GM10266 (cell line): ENCODE results near the gene NR2F6.

Experiments used
- DNase-seq: peaks from one replicate; pipeline ENCODE4 v3.0.0; 2012; ENCODE audit errors: extremely low spot score
- TF ChIP-seq, protein P1 (sequence below): IDR thresholded peaks from 2 replicates; pipeline ENCODE4 v1.5.1; 2012; ENCODE audit warnings: mild to moderate bottlenecking, low read depth; ENCODE audit not compliant: control insufficient read depth, insufficient read depth; ENCODE audit errors: missing control alignments

Gene NR2F6

DNA sequence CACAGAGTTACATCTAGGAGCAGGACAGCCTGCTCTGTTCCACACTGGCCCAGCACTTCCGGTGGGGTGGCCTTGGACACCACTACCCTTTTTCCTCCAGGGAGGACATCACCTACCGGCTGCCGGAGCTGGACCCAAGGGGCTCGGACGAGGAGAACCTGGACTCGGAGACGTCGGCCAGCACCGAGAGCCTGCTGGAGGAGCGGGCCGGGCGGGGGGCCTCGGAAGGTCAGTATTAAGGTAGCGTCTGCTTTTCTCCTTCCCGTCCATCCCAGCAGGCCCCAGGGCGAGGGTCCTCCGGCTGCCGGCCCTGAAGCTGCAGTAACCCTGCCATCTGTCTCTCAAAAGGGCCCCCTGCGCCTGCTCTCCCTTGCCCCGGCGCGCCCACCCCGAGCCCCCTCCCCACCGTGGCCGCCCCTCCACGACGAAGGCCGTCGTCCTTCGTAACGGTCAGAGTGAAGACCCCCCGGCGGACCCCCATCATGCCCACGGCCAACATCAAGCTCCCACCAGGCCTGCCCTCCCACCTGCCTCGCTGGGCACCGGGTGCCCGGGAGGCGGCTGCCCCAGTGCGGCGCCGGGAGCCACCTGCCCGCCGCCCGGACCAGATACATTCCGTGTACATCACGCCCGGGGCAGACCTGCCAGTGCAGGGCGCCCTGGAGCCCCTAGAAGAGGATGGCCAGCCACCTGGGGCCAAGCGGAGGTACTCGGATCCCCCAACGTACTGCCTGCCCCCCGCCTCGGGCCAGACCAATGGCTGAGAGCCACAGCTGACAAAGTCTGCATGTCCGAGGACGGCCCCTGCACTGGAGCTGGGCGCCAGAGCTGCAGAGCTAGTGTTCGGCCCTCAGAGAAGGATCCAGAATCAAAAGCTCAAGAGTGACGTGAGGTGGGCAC lies 33.9 kb downstream of the NR2F6 start:
- no peak for DNase-seq
- TF ChIP-seq, protein P1, sequence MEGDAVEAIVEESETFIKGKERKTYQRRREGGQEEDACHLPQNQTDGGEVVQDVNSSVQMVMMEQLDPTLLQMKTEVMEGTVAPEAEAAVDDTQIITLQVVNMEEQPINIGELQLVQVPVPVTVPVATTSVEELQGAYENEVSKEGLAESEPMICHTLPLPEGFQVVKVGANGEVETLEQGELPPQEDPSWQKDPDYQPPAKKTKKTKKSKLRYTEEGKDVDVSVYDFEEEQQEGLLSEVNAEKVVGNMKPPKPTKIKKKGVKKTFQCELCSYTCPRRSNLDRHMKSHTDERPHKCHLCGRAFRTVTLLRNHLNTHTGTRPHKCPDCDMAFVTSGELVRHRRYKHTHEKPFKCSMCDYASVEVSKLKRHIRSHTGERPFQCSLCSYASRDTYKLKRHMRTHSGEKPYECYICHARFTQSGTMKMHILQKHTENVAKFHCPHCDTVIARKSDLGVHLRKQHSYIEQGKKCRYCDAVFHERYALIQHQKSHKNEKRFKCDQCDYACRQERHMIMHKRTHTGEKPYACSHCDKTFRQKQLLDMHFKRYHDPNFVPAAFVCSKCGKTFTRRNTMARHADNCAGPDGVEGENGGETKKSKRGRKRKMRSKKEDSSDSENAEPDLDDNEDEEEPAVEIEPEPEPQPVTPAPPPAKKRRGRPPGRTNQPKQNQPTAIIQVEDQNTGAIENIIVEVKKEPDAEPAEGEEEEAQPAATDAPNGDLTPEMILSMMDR: no peak

DNA sequence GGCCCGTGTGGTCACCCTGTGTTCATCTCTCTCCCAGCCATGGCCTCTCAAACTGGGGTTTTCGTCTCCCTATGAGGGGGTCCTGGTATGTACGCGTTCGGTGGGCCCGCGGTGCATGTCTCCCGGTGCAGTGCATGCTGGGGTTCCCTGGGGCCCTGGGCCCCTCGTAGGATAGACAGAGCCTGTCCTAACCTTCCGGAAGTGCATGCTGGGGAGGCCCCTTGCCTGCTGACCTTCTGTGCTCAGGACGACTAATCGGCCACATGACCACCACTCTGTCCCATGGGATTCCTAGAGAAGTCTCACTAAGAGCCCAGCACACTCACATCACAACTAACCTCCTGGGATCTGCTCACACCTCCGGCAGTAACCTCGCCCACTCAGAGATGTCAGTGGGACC lies 35.4 kb downstream of the NR2F6 start:
- no peak for DNase-seq
- TF ChIP-seq, protein P1: no peak

DNA sequence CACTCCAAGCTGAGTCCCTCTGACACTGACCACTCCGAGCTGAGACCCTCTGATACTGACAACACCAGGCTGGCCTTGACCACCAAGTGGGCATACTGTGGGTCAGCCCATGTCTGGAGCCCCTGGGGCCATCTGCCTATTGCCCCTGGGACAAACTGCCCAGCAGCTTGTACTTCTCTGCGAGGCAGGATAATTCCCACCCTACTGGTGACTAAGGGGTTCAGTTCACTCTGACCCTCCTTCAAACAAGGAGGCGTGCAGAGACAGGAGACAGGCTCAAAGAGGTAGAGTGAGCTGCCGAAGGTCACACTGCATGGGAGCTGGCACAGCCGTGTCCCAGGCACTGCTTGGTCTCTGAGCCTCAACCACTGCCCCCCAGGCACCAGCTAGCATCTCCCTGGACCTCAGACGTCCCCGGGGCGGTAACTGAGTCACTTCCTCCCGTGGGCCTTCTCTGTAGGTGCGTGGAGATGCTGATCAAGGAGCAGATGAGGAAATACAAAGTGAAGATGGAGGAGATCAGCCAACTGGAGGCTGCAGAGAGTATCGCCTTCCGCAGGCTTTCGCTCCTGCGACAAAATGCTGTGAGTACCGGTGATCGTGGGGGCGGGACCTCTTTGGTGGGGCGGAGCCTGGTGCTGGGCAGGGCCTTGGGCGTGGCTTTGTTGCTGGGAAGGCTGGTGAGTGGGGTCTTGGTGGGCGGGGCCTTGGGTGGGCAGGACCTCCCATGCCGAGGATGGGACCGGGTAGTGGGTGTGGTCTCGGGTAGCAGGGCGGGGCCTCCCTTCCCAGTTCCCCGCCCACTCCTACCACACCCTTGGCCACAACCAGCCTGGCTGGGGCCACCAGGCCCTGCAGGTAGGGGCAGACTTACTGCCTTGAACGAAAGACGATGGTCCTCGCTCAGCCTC lies 36.3 kb downstream of the NR2F6 start:
- TF ChIP-seq, protein P1: no peak
- DNase-seq: peak; percentile 88

DNA sequence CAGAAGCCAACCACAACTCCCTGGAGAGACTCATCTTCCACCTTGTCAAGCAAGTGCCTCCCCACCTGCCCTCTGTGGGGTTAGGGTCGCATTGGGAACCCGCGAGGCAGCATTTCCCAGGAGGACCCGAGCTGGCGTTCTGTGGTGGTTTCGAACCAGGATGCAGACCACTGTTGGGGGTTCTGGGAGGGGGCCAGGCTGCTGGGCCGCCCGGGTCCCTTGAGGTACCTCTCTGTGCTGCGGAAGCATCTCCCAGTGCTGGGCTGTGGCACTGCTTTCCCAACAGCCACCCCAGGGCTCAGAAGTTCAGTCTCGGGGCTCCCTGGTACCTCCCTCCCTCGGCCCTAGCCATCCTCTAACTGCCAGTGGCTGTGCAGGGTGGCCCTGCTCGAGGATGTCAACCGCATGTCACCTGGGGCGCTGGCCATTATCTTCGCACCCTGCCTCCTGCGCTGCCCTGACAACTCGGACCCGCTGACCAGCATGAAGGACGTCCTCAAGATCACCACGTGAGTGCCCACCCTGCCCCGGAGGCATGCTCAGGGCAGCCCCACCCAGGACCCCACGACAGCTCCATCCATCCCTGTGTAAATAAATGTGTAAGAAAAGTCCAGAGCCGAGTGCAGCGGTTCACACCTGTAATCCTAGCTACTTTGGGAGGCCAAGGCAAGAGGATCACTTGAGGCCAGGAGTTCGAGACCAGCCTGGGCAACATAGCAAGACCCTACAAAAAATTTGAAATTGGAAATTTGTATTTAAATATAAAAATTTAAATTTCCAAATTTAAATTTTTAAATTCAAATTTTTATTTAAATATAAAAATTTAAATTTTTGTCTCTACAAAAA lies 38.8 kb downstream of the NR2F6 start:
- TF ChIP-seq, protein P1: no peak
- no peak for DNase-seq

DNA sequence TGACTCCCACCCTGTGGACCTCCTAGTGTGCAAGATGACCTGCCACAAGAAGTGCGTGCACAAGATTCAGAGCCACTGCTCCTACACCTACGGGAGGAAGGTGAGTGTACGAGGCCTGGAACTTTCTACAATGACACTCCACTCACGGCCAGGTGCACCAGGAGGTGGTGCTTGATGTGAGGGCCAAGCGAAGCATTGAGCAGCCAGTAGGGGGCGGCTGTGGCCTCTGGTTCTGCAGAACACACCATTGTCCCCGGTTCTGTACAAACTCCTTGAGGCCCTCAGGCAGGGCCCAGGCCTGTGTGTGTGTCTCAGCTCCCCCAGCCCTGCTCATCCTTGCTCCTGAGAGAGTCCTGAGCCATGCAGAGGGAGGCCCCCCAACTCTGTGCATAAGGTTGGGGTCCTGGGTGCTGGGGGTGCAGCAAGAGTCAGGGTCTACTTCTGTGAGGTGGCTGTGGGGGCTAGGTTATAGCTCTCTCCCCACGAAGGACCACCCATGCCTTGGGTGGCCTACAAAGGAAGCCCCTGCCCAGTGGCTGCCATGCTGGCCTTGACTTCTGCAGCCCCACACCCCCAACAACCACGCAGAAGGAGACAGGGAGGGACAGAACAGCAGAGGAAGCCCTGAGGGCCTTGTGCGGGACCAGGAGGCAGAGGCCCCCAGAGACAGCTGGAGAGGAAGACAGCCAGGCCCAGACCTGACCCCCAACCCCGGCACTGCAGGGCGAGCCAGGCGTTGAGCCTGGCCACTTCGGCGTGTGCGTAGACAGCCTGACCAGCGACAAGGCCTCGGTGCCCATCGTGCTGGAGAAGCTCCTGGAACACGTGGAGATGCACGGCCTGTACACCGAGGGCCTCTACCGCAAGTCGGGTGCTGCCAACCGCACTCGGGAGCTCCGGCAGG lies 40.2 kb downstream of the NR2F6 start:
- DNase-seq: no peak
- TF ChIP-seq, protein P1: peak; percentile 73

DNA sequence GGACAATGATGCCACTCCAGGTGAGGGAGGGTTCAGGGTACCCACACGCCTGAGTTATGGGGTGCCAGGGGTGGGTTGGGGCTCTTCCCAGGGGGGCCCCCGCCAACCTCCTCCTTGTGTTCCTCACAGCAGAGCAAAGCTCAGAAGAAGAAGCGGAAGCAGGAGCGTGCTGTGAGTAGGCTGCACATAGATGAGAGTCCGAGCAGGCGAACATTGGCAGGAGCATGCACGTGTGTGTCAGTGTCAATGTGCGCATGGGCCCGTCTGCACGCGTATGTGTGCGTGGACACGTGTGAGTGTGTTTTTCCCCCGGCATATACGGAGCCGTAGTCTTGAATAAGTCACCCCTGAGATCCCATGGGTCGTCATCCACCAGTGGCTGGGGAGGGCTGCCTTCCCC lies 43.0 kb downstream of the NR2F6 start:
- TF ChIP-seq, protein P1: no peak
- no peak for DNase-seq
